Measurements from ENCODE around the gene MTIF2.
"Not testable (repeated sequence)": the region's sequence is repeated elsewhere in the genome, so short reads cannot be mapped to it uniquely, and the experiment has no call there.

Gene MTIF2

DNA sequence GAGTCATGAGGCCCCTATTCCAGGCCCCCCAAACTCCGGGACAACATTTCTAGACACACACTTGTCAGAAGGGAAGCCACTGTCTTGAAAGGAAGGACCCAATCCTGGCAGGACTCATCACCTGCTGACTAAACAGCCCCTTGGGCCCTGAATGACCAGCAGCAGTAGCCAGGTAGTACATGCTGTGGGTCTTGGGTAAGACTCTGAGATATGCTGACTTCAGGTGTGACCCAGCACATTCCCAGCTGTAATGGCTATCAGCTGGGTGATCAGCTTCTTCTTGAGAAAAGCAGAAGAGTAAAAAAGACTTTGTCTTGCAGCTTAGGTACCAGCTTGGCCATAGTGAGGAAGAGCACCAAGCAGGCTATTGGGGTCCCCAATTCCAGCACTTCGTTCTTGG lies 72.5 kb downstream of the MTIF2 start:
- no peak for DNase-seq (ENCODE audit: low spot score)

DNA sequence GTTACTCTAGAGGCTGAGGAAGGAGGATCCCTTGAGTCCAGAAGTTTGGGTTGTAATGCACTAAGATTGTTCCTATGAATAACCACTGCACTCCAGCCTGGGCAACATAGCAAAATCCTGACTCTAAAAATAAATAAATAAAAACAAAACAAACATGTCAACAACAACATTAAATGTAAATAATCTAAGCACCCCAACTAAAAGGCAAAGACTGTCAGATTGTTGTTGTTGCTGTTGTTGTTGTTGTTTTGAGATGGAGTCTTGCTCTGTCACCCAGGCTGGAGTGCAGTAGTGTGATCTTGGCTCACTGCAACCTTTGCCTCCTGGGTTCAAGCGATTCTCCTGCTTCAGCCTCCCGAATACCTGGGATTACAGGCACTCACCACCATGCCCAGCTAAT lies 77.1 kb downstream of the MTIF2 start:
- not testable (repeated sequence) for DNase-seq (ENCODE audit: low spot score)

DNA sequence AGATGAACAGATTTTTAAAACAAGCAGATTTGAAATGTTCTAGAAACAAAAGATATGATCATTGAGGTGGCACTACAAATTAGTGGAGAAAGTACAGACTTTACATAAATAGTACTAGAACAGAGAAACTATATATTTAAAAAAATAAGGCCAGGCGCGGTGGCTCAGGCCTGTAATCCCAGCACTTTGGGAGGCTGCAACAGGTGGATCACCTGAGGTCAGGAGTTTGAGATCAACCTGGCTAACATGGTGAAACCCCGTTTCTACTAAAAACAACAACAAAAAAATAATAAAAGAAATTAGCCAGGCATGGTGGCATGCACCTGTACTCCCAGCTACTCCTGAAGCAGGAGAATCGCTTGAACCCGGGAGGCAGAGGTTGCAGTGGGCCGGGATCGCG lies 82.2 kb downstream of the MTIF2 start:
- DNase-seq (ENCODE audit: low spot score): not testable (repeated sequence)
